Measurements from ENCODE around the gene SH3TC2. TPM values are rescaled to one million over a fixed set of nuclear protein-coding genes. Genes with fewer than 3 reads are reported as not detected.

SH3TC2 gene
- total and polyA plus RNA-seq, 10 of the 15 experiments (the other 5 are each of a cell fraction or from before 2014, with no cell fraction given) = not detected

DNA sequence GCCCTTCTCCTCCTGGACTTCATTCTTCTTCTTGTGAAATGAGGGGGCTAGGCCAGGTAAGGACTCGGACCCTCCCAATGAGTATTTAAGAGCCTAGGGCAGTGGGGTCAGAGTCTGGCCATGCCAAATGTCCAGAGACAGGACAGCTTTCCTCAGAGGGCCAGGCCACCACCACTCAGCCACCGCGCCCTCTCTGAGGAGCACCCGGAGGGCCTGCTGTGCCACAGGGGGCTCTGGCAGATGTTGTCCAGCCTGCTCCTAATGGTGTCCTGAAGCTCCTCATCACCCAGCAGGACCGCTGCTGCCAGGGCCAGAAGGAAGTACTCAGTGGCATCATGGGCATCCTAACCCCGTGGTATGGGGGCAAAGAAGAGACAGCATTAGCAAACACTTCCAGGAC is 58.3 kb downstream of the SH3TC2 start (continued):
- TF ChIP-seq POLR2AphosphoS2 (IDR thresholded peaks at IDR 0.05; ENCODE audit: low read depth, low read length) = no peak
- no peak for TF ChIP-seq KDM1A (IDR thresholded peaks at IDR 0.05; ENCODE audit: borderline replicate concordance)
- TF ChIP-seq TCF3 (IDR thresholded peaks at IDR 0.05; ENCODE audit: borderline replicate concordance, insufficient read depth, low read depth, low read length) = no peak
- no peak for TF ChIP-seq SRF (IDR thresholded peaks at IDR 0.05; ENCODE audit: low read depth in 2 of 2, low read length in 2 of 2)

DNA sequence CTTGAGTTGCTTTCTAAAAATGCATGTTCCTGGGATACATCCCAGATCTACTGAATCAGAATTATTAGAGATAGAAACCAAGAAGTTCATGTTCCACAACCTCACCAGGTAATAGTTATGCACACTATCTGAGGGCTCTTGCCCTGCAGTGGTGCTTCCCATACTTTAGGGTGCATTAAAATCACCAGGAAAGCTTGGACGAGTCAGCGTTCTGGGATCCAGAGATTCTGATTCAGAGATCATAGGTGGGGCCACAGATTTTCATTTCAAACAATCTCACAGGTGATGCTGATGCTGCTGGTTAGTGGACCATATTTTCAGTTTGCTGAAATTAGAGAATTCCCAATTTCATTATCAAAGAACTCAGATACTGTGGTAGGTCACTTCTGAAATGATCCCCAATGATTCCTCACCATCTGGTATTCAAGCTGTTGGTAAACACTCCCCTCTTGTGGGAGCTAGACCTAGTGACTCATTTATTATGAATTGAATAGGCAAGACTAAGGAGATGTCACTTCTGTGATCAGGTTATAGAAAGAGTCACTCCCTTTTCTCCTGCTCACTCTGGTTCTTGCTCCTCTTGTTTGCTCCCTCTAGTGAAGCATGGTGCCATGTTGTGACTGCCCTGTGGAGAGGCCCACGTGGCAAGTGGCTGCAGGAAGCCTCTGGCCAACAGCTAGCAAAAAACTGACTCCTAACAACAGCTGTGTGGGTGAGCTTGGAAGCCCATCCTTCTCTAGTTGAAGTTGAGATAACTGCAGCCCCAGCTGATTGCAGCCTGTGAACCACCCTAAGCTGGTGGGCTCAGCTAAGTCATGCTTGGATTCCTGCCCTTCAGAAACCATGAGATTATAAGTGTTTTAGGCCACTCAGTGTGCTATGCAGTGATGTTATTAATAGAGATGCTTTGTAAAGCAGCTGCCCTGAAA is 59.8 kb downstream of the SH3TC2 start:
- Histone ChIP-seq H3K4me1 (ENCODE audit: control insufficient read depth, insufficient read depth, low read length) (no peaks in the 10 kb centered on the region), H3K27ac (ENCODE audit: control insufficient read depth, insufficient read depth) (no peak overlapping the region), H3K79me2 (ENCODE audit: control insufficient read depth, insufficient read depth, low read length) (no peaks in the 10 kb centered on the region), H2AFZ (ENCODE audit: control insufficient read depth, low read depth, low read length) (no peak overlapping the region), H4K20me1 (ENCODE audit: control insufficient read depth, insufficient read depth) (no peaks in the 10 kb centered on the region), H3K27me3 (replicated peaks in 1 of 2; ENCODE audit: control insufficient read depth in 2 of 2, insufficient read depth in 2 of 2, low read length in 1 of 2) (no peaks in the 10 kb centered on the region), H3K36me3 (ENCODE audit: control insufficient read depth in 2 of 2, insufficient read depth in 2 of 2, low read length in 1 of 2) (no peaks in the 10 kb centered on the region), H3K9ac (ENCODE audit: control insufficient read depth, insufficient read depth, low read length) (no peak overlapping the region), H3K4me2 (ENCODE audit: control insufficient read depth, insufficient read depth) (no peak overlapping the region), H3K4me3 (no peak overlapping the region), H3K9me3 (replicated peaks; ENCODE audit: control insufficient read depth, insufficient read depth, low read length) (no peaks in the 10 kb centered on the region)
- BruUV-seq (replicated peaks) = no TSS peak
- CTCF ChIA-PET = interaction anchor here (0.6 to 10.9 kb wide), 9 partner anchors 32 to 276 kb away, joined by 3 to 105 read pairs (median 3); partner anchors contain the start of gene ADRB2
- intact Hi-C loops (cut with micrococcal nuclease; ENCODE audit: unreplicated experiment) (no loop called here), in situ Hi-C loops (cut with MboI) (no loop called here)
- SMC1A ChIA-PET (ENCODE audit: uncharacterized antibody, unreplicated experiment) = interaction anchor here (0.6 to 8.0 kb wide), 4 partner anchors 16 to 270 kb away, joined by 3 to 55 read pairs (median 4); no protein-coding TSS in a partner anchor
- no peak for FAIRE-seq
- TF ChIP-seq RAD21 (IDR thresholded peaks at IDR 0.05; ENCODE audit: insufficient read depth, low read depth, low read length) (peak; percentile 19; the same call in 1 of the 2 replicates), RELA (IDR thresholded peaks at IDR 0.05; ENCODE audit: borderline replicate concordance, partially characterized antibody) (no peak)
- TF ChIP-seq, protein P1, sequence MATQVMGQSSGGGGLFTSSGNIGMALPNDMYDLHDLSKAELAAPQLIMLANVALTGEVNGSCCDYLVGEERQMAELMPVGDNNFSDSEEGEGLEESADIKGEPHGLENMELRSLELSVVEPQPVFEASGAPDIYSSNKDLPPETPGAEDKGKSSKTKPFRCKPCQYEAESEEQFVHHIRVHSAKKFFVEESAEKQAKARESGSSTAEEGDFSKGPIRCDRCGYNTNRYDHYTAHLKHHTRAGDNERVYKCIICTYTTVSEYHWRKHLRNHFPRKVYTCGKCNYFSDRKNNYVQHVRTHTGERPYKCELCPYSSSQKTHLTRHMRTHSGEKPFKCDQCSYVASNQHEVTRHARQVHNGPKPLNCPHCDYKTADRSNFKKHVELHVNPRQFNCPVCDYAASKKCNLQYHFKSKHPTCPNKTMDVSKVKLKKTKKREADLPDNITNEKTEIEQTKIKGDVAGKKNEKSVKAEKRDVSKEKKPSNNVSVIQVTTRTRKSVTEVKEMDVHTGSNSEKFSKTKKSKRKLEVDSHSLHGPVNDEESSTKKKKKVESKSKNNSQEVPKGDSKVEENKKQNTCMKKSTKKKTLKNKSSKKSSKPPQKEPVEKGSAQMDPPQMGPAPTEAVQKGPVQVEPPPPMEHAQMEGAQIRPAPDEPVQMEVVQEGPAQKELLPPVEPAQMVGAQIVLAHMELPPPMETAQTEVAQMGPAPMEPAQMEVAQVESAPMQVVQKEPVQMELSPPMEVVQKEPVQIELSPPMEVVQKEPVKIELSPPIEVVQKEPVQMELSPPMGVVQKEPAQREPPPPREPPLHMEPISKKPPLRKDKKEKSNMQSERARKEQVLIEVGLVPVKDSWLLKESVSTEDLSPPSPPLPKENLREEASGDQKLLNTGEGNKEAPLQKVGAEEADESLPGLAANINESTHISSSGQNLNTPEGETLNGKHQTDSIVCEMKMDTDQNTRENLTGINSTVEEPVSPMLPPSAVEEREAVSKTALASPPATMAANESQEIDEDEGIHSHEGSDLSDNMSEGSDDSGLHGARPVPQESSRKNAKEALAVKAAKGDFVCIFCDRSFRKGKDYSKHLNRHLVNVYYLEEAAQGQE (IDR thresholded peaks at IDR 0.05; ENCODE audit: low read depth, low read length) = no peak
- ATAC-seq = no peak
- DNase-seq (ENCODE audit: low read depth, low spot score) = no peak
- POLR2A ChIA-PET = no interaction called here
- 42% methylated on average over 3 of the region's 3 CpGs for whole genome bisulfite sequencing (ENCODE audit: insufficient coverage, insufficient replicate concordance, low lambda C conversion rate, missing lambda C conversion rate)
- RAD21 ChIA-PET (ENCODE audit: unreplicated experiment) = interaction anchor here (0.9 kb wide), 1 partner anchor 257 kb away, joined by 5 read pairs; no protein-coding TSS in a partner anchor

Measured in GM12878 (cell line).